ENCODE measurements around the gene RNU4-1.
"Not testable (repeated sequence)": the region's sequence is repeated elsewhere in the genome, so short reads cannot be mapped to it uniquely, and the experiment has no call there.

RNU4-1 gene

DNA sequence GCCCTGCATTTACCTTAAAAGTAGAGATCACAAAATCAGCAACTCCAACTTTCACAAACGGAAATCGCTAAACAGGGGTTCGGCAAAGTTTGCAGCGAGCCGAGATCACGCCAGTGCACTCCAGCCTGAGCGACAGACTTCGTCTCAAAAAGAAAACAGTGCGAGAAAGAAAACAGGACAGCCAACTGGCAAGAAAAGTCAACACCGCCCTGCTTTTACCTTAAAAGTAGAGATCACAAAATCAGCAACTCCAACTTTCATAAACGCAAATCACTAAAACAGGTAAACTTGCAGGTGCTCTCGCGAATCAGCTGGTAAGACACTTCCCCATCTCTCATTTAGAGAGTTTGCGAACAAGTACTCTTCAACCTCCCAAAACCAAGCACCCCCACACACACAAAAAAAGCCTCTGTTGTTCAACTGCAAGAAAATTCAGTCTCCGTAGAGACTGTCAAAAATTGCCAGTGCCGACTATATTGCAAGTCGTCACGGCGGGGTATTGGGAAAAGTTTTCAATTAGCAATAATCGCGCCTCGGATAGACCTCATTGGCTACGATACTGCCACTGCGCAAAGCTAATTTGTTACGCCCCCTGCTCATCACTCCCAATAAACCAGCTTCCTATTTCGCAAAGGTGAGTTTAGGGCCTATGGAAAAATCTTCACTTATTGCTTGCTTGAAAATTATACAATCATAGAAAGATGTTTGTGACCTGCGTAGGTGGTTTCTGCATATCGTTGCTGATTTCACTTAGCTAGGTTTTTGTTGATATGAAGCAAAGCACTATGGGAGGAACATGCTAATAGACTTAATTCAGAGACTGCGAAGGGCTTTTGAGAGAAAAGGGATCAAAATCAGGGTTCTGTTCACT lies at the start of gene RNU4-1:
Gene RNU4-1 (minus strand): TSS at position 577 of the 871 bp plus-strand sequence.
- peak; percentile 87 for DNase-seq

GRCh38 chr12:120342175-120343038 lies 49.4 kb upstream of the RNU4-1 start:
- no peak for DNase-seq

- DNase-seq: no peak
Measured at GRCh38 chr12:120339256-120339655, 46.2 kb upstream of the RNU4-1 start.

DNA sequence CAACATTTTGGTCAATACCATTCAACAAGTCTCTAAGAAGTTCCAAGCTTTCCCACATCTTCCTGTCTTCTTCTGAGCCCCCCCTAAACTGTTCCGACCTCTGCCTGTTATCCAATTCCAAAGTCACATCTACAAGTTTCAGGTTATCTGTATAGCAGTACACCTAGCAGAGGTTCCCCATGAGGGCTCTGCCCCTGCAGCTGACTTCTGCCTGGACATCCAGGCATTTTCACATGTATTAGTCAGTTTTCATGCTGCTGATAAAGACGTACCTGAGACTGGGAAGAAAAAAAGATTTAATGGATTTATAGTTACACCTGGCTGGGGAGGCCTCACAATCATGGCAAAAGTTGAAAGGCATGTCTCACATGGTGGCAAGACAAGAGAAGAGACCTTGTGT lies 44.7 kb upstream of the RNU4-1 start:
- no peak for DNase-seq

DNA sequence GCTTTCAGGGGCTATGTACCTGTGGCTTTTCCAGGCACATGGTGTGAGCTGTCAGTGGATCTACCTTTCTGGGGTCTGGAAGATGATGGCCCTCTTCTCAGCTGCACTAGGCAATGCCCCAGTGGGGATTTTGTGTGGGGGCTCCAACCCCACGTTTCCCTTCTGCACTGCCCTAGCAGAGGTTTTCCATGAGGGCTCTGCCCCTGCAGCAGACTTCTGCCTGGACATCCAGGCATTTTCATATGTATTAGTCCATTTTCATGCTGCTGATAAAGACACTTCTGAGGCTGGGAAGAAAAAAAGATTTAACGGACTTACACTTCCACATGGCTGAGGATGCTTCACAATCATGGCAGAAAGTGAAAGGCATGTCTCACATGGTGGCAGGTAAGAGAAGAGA lies 43.4 kb upstream of the RNU4-1 start:
- DNase-seq: not testable (repeated sequence)

- DNase-seq: peak; percentile 53
Measured at GRCh38 chr12:120335447-120335846, 42.4 kb upstream of the RNU4-1 start.

DNA sequence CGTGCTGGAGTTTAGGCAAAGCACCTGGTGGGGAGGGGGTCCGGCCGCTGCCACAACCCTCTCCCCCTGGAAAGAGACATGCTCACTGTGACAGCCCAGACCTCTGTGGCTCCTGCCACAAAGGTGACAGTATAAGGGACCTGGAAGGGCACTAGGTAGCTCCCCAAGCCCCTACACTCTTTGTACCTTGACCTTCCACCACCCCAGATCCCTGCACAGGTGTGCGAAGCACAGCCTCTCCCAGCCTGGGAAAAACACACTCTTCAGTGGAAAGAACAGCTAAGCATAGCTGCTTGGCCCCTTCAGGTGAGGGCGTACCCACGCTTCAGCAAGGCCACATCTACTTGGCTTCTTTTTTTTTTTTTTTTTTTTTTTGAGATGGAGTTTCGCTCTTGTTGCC lies 39.5 kb upstream of the RNU4-1 start:
- DNase-seq: no peak

GRCh38 chr12:120332041-120332440 lies 39.0 kb upstream of the RNU4-1 start:
- DNase-seq: no peak

DNA sequence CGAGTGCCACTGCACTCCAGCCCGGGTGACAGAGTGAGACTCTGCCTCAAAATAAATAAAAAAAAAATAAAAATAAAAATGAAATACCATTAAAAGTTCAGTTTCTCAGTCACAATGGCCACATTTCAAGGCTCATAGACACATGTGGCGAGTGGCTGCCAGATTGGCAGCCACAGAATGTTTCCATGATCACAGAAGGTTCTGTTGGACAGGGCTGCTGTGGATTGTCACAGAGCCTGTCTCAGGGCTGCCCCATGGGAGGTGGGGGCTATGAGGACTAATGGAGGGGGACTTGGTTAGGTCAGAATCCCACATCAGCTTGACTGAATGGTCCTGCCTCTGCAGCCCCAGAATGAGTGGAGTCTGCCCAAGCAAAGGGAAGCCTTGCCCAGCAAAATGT lies 38.4 kb upstream of the RNU4-1 start:
- no peak for DNase-seq

- DNase-seq: no peak
Measured at GRCh38 chr12:120328228-120328627, 35.2 kb upstream of the RNU4-1 start.

DNA sequence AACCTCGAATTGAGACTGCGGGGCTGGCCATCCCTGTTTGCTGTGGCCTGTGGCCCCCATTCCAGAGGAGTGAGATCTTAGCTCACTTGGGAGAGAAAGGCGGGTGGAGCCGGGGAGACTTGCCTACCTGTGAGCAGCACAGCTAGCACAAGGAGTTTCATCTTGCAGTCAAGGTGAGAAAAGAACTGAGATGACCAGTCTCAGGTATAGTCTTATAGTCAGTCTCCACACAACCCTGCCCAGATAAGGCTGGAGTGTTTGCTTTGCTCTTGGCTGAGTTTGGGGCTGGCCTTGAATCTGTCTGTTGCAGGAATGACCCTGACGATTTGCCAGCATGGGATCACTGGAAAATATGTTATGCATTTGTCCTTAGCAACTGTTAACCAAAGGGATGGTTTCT lies 34.6 kb upstream of the RNU4-1 start, which contains the start of gene PLA2G1B:
Gene PLA2G1B (minus strand): TSS at position 187 of the 400 bp plus-strand sequence. CDS start 26 bp downstream, at position 161.
- DNase-seq: no peak

GRCh38 chr12:120324841-120325417 lies 31.9 kb upstream of the RNU4-1 start:
- DNase-seq: no peak

DNA sequence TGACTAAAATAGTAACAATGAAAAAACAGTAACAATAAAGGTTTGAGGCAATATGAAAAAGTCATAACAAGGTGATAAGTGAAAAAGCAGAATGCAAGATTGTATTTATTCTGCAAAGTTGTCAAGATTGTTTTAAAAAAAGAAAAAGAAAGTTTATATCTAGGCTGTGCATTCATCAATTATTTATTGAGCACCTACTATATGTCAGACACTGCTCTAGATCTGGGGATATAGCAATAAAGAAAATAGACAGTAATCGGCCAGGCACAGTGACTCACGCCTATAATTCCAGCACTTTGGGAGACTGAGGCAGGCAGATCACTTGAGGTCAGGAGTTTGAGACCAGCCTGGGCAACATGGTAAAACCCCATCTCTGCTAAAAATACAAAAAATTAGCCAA lies 30.7 kb upstream of the RNU4-1 start:
- no peak for DNase-seq

DNA sequence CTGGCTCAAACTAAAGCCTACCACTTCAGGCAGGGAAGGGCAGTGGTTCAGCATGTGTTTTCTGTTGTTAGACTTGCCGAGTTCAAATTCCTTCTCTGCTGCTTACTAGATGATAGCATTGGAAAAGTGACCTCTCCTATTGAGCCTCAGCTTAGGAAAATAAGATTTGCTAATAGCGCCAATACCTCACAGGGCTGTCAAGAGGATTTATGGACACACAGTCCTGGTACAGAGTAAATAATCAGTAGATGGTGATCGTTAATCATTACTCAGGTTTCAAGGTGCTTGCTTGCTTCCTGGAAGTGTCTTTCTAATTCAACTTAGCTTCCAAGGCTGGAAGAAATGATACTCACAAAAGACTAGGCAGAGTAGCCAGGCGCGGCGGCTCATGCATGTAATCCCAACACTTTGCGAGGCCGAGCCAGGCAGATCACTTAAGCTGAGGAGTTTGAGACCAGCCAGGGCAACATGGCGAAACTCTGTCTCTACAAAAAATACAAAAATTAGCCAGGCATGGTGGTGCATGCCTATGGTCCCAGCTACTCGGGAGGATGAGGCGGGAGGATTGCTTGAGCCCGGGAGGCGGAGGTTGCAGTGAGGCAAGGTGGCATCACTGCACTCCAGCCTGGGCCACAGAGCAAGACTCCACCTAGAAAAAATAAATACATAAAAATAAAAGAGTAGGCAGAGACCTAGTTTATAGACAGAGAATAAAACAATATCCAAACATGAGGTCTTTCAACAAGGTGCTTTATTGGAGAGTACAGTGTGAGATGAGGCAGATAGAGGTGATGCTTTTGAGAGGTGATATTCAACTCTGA lies 28.6 kb upstream of the RNU4-1 start:
- no peak for DNase-seq

GRCh38 chr12:120317224-120318105 lies 24.4 kb upstream of the RNU4-1 start:
- DNase-seq: peak; percentile 100

- DNase-seq: no peak
Measured at GRCh38 chr12:120316798-120317223, 23.8 kb upstream of the RNU4-1 start.

DNA sequence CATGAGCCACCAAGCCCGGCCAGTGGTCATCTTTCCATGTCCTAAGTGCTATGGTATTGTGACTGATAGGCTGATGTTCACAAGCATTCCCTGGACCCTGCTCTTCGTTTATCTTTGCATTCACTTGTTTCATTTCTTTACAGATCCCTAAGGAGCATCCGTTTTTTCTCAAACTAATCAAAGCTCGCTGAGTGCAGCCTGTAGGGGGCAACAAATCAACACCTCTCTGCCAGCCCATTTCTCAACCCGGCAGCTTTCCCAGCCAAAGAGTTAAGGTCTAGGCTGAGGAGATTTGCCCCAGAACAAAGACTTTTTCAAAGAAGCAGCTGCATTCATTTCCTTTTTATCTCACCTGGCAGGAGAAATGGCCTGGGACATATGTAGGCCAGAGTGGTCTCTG lies 21.2 kb upstream of the RNU4-1 start:
- DNase-seq: no peak

GRCh38 chr12:120301962-120302815 lies 9.2 kb upstream of the RNU4-1 start, which contains the start of gene SIRT4:
TSS of gene SIRT4 (plus strand) at chr12:120302321. CDS start at chr12:120303562, 1,241 bp downstream.
- peak; percentile 89 for DNase-seq

DNA sequence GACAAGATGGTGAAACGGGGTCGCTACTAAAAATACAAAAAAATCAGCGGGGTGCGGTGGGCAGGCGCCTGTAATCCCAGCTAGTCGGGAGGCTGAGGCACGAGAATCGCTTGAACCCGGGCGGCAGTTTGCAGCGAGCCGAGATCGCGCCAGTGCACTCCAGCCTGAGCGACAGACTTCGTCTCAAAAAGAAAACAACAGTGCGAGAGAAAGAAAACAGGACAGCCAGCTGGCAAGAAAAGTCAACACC lies 701 bp downstream of the RNU4-1 start:
- DNase-seq: no peak

DNA sequence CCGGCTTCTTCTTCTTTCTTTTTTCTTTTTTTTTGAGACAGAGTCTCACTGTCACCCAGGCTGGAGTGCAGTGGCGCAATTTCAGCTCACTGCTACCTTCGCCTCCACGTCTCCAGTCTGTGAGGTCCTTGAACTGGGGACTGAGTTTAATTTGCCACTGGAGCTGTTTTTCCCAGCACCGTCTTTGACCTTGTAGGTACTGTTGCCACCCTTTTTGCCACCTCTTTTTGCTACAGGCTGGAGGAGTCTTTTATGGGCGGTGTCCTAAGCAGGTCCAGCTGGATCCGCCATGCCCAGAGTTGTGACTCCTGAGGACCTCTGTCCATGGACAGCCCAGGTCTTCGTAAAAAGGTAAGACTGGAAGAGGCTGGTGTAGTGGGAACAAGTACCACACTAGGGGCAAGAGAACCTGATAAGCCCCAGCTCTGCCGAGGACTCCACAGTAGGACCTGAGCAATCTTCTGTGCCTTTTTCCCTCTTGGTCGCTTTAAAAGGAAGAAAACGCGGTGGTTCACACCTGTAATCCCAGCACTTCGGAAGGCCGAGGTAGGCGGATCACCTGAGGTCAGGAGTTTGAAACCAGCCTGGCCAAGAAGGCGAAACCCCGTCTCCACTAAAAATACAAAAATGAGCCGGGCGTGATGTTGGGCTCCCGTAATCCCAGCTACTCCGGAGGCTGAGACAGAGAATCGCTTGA lies 2.3 kb downstream of the RNU4-1 start:
- DNase-seq: no peak
